ENCODE measurements around the gene ELF2. TPM values are rescaled to one million over a fixed set of nuclear protein-coding genes. Genes with fewer than 3 reads are reported as not detected.
A peak's percentile ranks its signal among the peaks of the same experiment; 100 is the strongest.

ELF2 gene
- total and polyA plus RNA-seq, 2 experiments from 2014 or later: 38.2 to 48.8 TPM

GRCh38 chr4:139014371-139015268, 162.4 kb downstream of the ELF2 start (continued):
- no peak for TF ChIP-seq EZH2phosphoT487 (IDR thresholded peaks at IDR 0.05; ENCODE audit: unreplicated experiment)
- no peak for TF ChIP-seq ZNF331 (CRISPR knock-in tag; IDR thresholded peaks at IDR 0.05; ENCODE audit: low read depth)

- H3K27me3 ChIP-seq (ENCODE audit: insufficient read depth): no peaks in the 10 kb centered on the region
- ATAC-seq (no peak), DNase-seq (ENCODE audit: low spot score) (no peak)
- H3K9me2 ChIP-seq (ENCODE audit: insufficient read depth): no peaks in the 10 kb centered on the region
- no peaks in the 10 kb centered on the region; the same call in 1 of the 2 replicates for H3K36me3 ChIP-seq (ENCODE audit: insufficient read depth)
- H3K9me3 Mint-ChIP-seq: peaks cover 16% of the 10 kb centered on the region
- H3K79me2 ChIP-seq (replicated peaks; ENCODE audit: insufficient read depth): peaks cover 5% of the 10 kb centered on the region
- no peak overlapping the region for H3K4me2 ChIP-seq
- H3K27me3 Mint-ChIP-seq (ENCODE audit: insufficient read depth, low read depth, poor library complexity): peaks cover 16% of the 10 kb centered on the region
- H3K27ac ChIP-seq (ENCODE audit: low read depth): no peak overlapping the region
- H4K20me1 ChIP-seq (replicated peaks; ENCODE audit: insufficient read depth): no peaks in the 10 kb centered on the region
- H3K4me3 Mint-ChIP-seq: no peak overlapping the region
- H2AFZ ChIP-seq: no peak overlapping the region
- H3F3A ChIP-seq (replicated peaks; ENCODE audit: low read depth): 0 out of 2 replicates have a peak, but pooled peaks cover 3% of the 10 kb centered on the region
- H3K4me1 ChIP-seq (ENCODE audit: insufficient read depth): peaks cover 19% of the 10 kb centered on the region
- H3K4me1 Mint-ChIP-seq: peaks cover 20% of the 10 kb centered on the region
- H3K36me3 Mint-ChIP-seq (ENCODE audit: low read depth): peaks cover 14% of the 10 kb centered on the region
- H3K4me3 ChIP-seq: no peak overlapping the region
- peak overlapping the region; percentile 19; the same call in 1 of the 2 replicates for H3K27ac Mint-ChIP-seq
- TF ChIP-seq EZH2phosphoT487 (IDR thresholded peaks at IDR 0.05; ENCODE audit: unreplicated experiment): no peak
- no peak for TF ChIP-seq CTCF (conservative IDR thresholded peaks at IDR 0.05; ENCODE audit: low read depth in 2 of 2)
- TF ChIP-seq CREB1 (CRISPR knock-in tag; IDR thresholded peaks at IDR 0.05; ENCODE audit: low read depth): no peak
- no peak for TF ChIP-seq EZH2 (IDR thresholded peaks at IDR 0.05; ENCODE audit: low read depth, unreplicated experiment)
- TF ChIP-seq ZNF462 (CRISPR knock-in tag; IDR thresholded peaks at IDR 0.05): no peak
- TF ChIP-seq REST (IDR thresholded peaks at IDR 0.05; ENCODE audit: unreplicated experiment): no peak
- no peak for TF ChIP-seq ZNF114 (CRISPR knock-in tag; IDR thresholded peaks at IDR 0.05)
- TF ChIP-seq ZNF331 (CRISPR knock-in tag; IDR thresholded peaks at IDR 0.05; ENCODE audit: low read depth): no peak
- TF ChIP-seq JUNB (IDR thresholded peaks at IDR 0.05; ENCODE audit: unreplicated experiment): no peak
Observed at GRCh38 chr4:139011225-139011950, 165.6 kb downstream of the ELF2 start.
